BE2C (cell line): ENCODE measurements around the gene CPNE1.

Experiments used
- DNase-seq: peaks from one replicate; pipeline ENCODE4 v3.0.0-alpha.2; 2020
- H3K27me3 ChIP-seq: fragments of 250-450 bp; sonication (Bioruptor Pico); 2 replicates; pipeline ENCODE4 v1.5.1; 2020; ENCODE audit warnings: mild to moderate bottlenecking
- H3K36me3 ChIP-seq: fragments of 250-450 bp; sonication (Bioruptor Pico); 2 replicates; pipeline ENCODE4 v1.5.1; 2020; ENCODE audit warnings: mild to moderate bottlenecking
- H3K4me1 ChIP-seq: fragments of 250-450 bp; sonication (Bioruptor Pico); 2 replicates; pipeline ENCODE4 v1.5.1; 2020
- H3K4me3 ChIP-seq: 2 replicates; pipeline ENCODE4 v1.5.1; 2011; ENCODE audit warnings: low read depth, low read length
- H3K9me3 ChIP-seq: fragments of 250-450 bp; sonication (Bioruptor Pico); 2 replicates; pipeline ENCODE4 v1.5.1; 2020
- CTCF ChIP-seq: IDR thresholded peaks from 2 replicates; pipeline ENCODE4 v1.5.1; 2012; ENCODE audit warnings: mild to moderate bottlenecking, low read depth, low read length

The CPNE1 gene

GRCh38 chr20:35597186-35597585, 67.5 kb downstream of the CPNE1 start:
- TF ChIP-seq CTCF, result no peak
- no peak for DNase-seq

GRCh38 chr20:35595901-35596300, 68.8 kb downstream of the CPNE1 start:
- H3K9me3 ChIP-seq, result no peaks in the 10 kb centered on the region
- no peak overlapping the region for H3K4me3 ChIP-seq
- H3K4me1 ChIP-seq, result no peaks in the 10 kb centered on the region
- no peaks in the 10 kb centered on the region for H3K27me3 ChIP-seq
- TF ChIP-seq CTCF, result no peak
- no peak for DNase-seq
- no peaks in the 10 kb centered on the region for H3K36me3 ChIP-seq

More at GRCh38 chr20:35597186-35597585, 67.5 kb downstream of the CPNE1 start:
- H3K27me3 ChIP-seq, result peaks cover 9% of the 10 kb centered on the region
- H3K4me1 ChIP-seq, result no peaks in the 10 kb centered on the region
- H3K36me3 ChIP-seq, result no peaks in the 10 kb centered on the region
- H3K4me3 ChIP-seq, result no peak overlapping the region
- no peaks in the 10 kb centered on the region for H3K9me3 ChIP-seq

GRCh38 chr20:35595456-35595855, 69.2 kb downstream of the CPNE1 start:
- Histone ChIP-seq H3K9me3 (no peaks in the 10 kb centered on the region), H3K27me3 (no peaks in the 10 kb centered on the region), H3K36me3 (no peaks in the 10 kb centered on the region), H3K4me3 (no peak overlapping the region), H3K4me1 (no peaks in the 10 kb centered on the region)
- DNase-seq, result no peak
- no peak for TF ChIP-seq CTCF

GRCh38 chr20:35592339-35592974, 72.2 kb downstream of the CPNE1 start:
- no peak for DNase-seq
- Histone ChIP-seq H3K27me3 (no peaks in the 10 kb centered on the region), H3K9me3 (no peaks in the 10 kb centered on the region), H3K36me3 (no peaks in the 10 kb centered on the region), H3K4me3 (no peak overlapping the region), H3K4me1 (no peaks in the 10 kb centered on the region)
- TF ChIP-seq CTCF, result no peak

- no peak for DNase-seq
- no peak for TF ChIP-seq CTCF
Measured at GRCh38 chr20:35588397-35588796, 76.3 kb downstream of the CPNE1 start.

GRCh38 chr20:35587436-35587835, 77.3 kb downstream of the CPNE1 start:
- DNase-seq, result no peak
- Histone ChIP-seq H3K36me3 (no peaks in the 10 kb centered on the region), H3K4me1 (no peaks in the 10 kb centered on the region; the same call in 1 of the 2 replicates), H3K9me3 (no peaks in the 10 kb centered on the region), H3K4me3 (no peak overlapping the region), H3K27me3 (no peaks in the 10 kb centered on the region)
- TF ChIP-seq CTCF, result no peak

More at GRCh38 chr20:35588397-35588796, 76.3 kb downstream of the CPNE1 start:
- H3K9me3 ChIP-seq, result no peaks in the 10 kb centered on the region
- no peaks in the 10 kb centered on the region for H3K27me3 ChIP-seq
- H3K4me1 ChIP-seq, result no peaks in the 10 kb centered on the region; the same call in 1 of the 2 replicates
- no peaks in the 10 kb centered on the region for H3K36me3 ChIP-seq
- no peak overlapping the region for H3K4me3 ChIP-seq
